Middle frontal gyrus (tissue), 1 donor: ENCODE data around the gene XAGE1A.
"Not testable (repeated sequence)": the region's sequence is repeated elsewhere in the genome, so short reads cannot be mapped to it uniquely, and the experiment has no call there.

ENCODE experiments used
- DNase-seq: peaks from one replicate; pipeline ENCODE4 v3.0.0-alpha.2; 2015; ENCODE audit warnings: low spot score; ENCODE audit errors: extremely low spot score

The XAGE1A gene, protein sequence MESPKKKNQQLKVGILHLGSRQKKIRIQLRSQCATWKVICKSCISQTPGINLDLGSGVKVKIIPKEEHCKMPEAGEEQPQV

GRCh38 chrX:52495545-52496418, at the start of gene XAGE1A:
XAGE1A (plus strand) TSS chrX:52495808; CDS start chrX:52497362, 1,554 bp downstream.
- not testable (repeated sequence) for DNase-seq

DNA sequence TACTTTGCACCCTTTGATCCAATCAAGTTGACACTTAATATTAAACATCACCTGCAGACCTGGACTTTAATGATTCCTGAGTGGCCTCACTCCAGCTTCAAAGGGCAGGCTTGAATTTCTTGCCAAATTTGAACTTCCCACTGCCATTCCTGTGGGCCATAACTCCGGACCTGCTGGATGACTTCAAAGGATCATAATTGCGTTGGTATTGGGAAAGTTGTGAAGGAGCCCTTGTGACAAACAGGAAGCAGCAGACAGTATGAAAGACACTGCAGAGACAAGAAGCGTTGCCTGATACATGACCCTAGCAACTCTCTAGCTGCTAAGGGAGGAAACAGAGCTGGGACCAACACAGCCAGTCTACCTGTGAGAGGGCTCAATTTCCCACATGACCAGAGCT, 43.6 kb upstream of the XAGE1A start:
- DNase-seq, result not testable (repeated sequence)

DNA sequence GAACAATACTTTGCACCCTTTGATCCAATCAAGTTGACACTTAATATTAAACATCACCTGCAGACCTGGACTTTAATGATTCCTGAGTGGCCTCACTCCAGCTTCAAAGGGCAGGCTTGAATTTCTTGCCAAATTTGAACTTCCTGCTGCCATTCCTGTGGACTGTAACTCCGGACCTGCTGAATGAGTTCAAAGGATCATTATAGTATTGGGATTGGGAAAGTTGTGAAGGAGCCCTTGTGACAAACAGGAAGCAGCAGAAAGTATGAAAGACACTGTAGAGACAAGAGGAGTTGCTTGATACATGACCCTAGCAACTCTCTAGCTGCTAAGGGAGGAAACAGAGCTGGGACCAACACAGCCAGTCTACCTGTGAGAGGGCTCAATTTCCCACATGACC, 24.3 kb upstream of the XAGE1A start:
- not testable (repeated sequence) for DNase-seq

- DNase-seq, result not testable (repeated sequence)
These were observed 788 bp downstream of the XAGE1A start for GRCh38 chrX:52496419-52496772.

DNA sequence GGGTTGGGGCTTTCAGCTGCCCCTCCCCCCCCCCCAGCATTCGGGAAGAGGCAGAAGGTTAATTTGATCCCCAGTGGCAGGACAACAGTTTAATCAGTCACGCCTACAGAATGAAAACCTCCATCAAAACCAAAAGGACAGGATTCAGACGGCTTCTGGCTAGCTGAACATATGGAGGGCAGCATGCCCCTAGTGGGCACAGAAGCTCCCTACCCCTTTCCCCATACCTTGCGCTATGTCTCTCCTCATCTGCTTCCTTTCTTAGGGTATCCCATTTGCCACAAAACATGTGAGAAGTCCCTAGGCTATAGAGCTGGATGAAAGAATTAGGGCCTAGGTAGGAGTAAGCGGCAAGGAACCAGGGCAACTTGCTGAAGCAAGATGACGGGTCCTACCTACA, 5.8 kb downstream of the XAGE1A start:
- not testable (repeated sequence) for DNase-seq

DNA sequence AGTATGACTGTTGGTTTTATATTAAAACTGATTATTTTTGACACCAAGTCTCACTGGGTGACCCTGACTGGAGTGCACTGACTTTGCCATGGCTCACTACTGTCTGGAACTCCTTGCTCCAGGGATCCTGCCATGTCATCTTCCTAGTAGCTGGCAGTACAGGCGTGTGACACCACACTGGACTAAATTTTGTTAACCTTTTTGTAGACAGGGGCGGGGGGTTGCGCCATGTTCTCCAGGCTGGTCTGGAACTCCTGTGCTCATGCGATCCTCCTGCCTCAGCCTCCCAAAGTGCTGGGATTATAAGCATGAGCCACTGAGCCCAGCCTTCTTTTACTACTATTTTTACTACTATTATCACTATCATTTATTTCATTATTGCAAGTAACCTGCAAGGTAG, 8.9 kb downstream of the XAGE1A start:
- DNase-seq, result no peak

GRCh38 chrX:52507331-52507730, 11.7 kb downstream of the XAGE1A start:
- DNase-seq, result no peak

- DNase-seq, result no peak
These were observed 14.3 kb downstream of the XAGE1A start for GRCh38 chrX:52509916-52510315.

GRCh38 chrX:52511126-52511525, 15.5 kb downstream of the XAGE1A start:
- DNase-seq, result not testable (repeated sequence)

DNA sequence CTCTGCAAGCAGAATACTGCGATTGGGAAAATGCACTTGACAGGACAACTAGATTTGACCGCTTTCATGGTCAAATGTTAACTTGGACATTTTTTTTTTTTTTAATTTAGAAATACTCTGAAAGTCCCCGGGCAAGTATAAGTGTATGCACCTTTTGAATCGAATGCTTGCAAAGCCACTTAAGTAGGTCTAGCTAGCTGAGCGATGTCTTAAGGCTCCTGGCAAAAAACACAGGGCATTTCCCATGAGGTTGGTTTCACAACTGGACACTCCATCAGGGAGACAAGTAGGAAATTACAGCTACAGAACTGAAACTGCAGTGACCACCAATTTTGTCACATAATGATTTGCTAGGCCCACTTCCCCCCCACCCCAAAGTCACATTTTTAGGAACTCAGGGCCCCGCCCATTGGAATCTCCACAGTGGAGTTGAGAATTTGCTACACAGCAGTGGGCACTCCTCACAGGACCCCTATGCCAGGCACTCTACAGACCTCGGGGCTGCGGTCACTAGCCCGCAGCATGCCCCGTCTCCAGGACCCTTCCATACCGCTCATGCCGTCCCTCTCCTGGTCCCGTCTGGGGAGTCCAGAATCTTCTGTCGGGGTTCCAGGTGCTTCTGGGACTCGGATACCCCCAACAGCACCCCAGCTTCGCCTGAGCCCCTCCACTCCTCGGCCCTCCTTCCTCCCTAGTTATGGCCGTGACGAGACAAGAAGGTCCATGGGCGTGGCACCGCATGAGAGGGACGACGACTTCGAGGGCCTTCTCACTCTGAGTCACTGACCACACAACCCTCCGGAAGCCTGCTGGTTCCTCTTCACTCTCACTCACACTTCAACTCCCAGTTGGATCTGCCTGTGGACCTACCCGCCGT, 20.7 kb downstream of the XAGE1A start:
- DNase-seq, result not testable (repeated sequence)

DNA sequence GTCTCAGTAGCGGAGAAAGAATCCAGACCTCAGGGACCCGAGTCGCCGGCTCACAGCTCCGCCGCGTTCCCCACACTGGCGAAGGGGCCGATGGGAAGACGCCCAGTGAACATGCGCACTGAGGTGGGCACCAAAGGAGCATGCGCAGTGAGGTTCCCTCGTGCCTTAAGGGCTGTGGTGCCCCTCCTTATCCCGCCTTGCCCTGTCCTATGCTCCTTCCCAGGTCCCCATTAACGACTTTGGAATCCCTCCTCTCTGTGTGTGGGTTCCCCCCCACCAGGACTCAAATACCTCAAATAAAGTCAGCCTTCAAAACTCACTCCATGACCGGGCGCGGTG, 21.3 kb downstream of the XAGE1A start, which contains the start of gene XAGE1B:
Gene XAGE1B, minus strand, starts transcription at position 77 of the 339 bp plus-strand sequence. CDS start 1,536 bp downstream, outside the sequence.
- DNase-seq, result not testable (repeated sequence)

- DNase-seq, result not testable (repeated sequence)
These were observed 45.4 kb downstream of the XAGE1A start for GRCh38 chrX:52541051-52541450.

DNA sequence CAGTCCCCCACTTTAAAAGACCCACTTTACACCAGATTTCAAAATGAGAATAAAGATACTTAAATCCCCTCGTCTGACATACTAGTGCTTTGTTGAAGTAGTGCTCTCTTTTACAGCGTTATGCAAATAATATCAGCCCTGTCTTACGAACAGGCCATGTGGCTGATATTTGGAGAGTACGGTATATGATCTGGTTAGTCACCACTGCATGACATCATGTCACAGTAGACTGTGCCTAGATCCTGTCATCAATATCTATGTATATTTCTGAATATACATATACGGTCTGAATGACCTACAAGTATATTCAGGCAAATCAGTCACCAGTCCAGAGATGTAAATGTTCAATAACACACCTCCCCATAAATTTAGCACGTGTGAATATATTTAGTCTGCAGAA, 46.7 kb downstream of the XAGE1A start:
- no peak for DNase-seq

DNA sequence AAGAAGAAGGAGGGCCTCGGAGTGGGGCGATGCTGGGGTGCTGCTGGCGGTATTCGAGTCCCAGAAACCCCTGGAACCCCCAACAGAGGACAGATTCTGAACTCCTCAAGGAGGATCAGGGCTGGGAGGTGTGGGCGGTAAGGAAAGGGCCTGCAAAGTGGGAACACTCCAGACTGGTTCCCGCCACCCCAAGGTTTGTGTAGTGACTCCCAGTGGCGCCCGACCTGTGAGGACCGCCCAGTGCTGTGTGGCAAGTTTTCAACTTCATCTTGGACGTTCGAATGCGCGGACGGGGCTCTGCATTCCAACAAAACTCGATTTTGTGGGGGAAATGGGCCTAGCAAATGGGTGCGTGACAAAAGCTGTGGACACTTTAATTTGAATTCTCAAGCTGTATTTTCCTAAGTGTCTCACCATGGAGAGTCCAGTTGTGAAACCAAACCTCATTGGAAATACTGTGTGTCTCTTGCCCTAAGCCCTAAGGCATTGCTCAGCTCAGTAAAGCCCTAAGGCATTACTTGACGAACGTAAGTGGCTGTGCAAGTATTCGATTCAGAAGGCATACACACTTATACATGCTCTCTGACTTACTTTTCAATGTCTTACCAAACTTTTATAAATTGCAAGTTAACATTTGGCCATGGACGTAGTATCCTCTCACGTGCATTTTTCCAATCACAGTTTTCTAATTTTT, 48.7 kb downstream of the XAGE1A start:
- no peak for DNase-seq

DNA sequence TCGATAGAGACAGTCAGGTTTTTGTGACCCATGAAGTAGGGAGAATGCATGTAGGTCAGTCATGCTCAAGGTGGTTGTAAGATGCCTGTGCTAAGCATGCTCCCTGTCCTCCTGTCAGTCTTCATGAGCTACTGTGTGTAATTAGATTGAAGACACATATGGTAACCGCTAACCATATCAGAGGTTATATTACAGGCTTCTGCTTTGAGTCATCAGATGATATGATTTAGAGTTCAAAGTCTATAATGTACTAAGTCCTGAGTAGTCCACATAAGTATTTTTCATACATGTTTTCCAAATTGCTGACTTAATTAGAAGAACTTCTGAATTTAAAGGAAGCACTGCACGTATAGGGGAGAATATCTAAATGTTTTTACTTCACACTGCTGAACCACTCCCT, 53.2 kb downstream of the XAGE1A start:
- not testable (repeated sequence) for DNase-seq
